ENCODE data around the gene HMCN2. TPM values are rescaled to one million over a fixed set of nuclear protein-coding genes. Genes with fewer than 3 reads are reported as not detected.

The HMCN2 gene
- total and polyA plus RNA-seq, 2 donors (not counting 3 experiments of a cell fraction or from before 2014, with no cell fraction given), result 0.04 to 0.24 TPM

- Histone ChIP-seq H3K4me3 (replicated peaks in 1 of 3; ENCODE audit: insufficient read depth in 1 of 3, low read depth in 1 of 3, low read length in 3 of 3) (no peak overlapping the region), H3K9me1 (replicated peaks; ENCODE audit: control insufficient read depth, extremely low read depth, insufficient read depth, low read length) (no peaks in the 10 kb centered on the region), H3K27ac (ENCODE audit: insufficient read depth, low read depth, low read length) (no peak overlapping the region), H3K4me2 (ENCODE audit: insufficient read depth, low read length) (no peak overlapping the region), H2AFZ (ENCODE audit: low read depth, low read length) (no peak overlapping the region), H3K27me3 (ENCODE audit: control insufficient read depth in 2 of 2, insufficient read depth in 2 of 2, low read length in 2 of 2) (no peaks in the 10 kb centered on the region), H4K20me1 (replicated peaks; ENCODE audit: control insufficient read depth, extremely low read depth, insufficient read depth, low read length) (no peaks in the 10 kb centered on the region), H3K9me3 (replicated peaks; ENCODE audit: control insufficient read depth, insufficient read depth, low read length) (no peaks in the 10 kb centered on the region), H3K9ac (replicated peaks; ENCODE audit: extremely low read depth, insufficient read depth, low read length) (no peak overlapping the region), H3K79me2 (ENCODE audit: control insufficient read depth, insufficient read depth, low read length) (no peaks in the 10 kb centered on the region), H3K4me1 (ENCODE audit: control insufficient read depth, extremely low read depth, insufficient read depth, low read length) (peaks cover 3% of the 10 kb centered on the region), H3K36me3 (ENCODE audit: control insufficient read depth in 2 of 2, extremely low read depth in 1 of 2, insufficient read depth in 2 of 2, low read length in 2 of 2) (no peaks in the 10 kb centered on the region)
- dilution Hi-C loops (cut with MboI; ENCODE audit: extremely low pct_ligation_motif_present, low sequenced_read_pairs) (no loop called here), intact Hi-C loops (cut with micrococcal nuclease) (loop anchor here (10.0 kb wide), 1 partner anchor 355 kb away; no protein-coding TSS in a partner anchor)
- no peak for FAIRE-seq
- ChIA-PET POLR2A (no interaction called here), CTCF (interaction anchor here (0.6 to 1.7 kb wide), 2 partner anchors 132 to 757 kb away, joined by 3 to 8 read pairs; no protein-coding TSS in a partner anchor)
- no TSS peak for BruUV-seq (replicated peaks)
- DNase-seq (ENCODE audit: low read depth, low spot score), result no peak
- no peak for TF ChIP-seq GATA2 (IDR thresholded peaks at IDR 0.05; ENCODE audit: insufficient read depth, insufficient read length, low read depth, low read length)
- TF ChIP-seq EZH2 (IDR thresholded peaks at IDR 0.05; ENCODE audit: borderline replicate concordance, low read depth, low read length, severe bottlenecking), result no peak
- TF ChIP-seq MAX (IDR thresholded peaks at IDR 0.05; ENCODE audit: insufficient read depth, insufficient read length), result no peak
- TF ChIP-seq POLR2A (IDR thresholded peaks at IDR 0.05; ENCODE audit: low read depth, low read length), result no peak
- TF ChIP-seq FOS (IDR thresholded peaks at IDR 0.05; ENCODE audit: borderline replicate concordance, insufficient read depth, low read length), result no peak
- TF ChIP-seq CTCF (IDR thresholded peaks at IDR 0.05; ENCODE audit: extremely low read depth in 1 of 2, insufficient read depth in 1 of 2, low read depth in 1 of 2, low read length in 2 of 2), result no peak
- TF ChIP-seq MYC (IDR thresholded peaks at IDR 0.05; ENCODE audit: low read depth, low read length), result no peak
- TF ChIP-seq JUN (IDR thresholded peaks at IDR 0.05; ENCODE audit: borderline replicate concordance, insufficient read depth, insufficient read length, low read depth), result no peak
- no peak for TF ChIP-seq POLR2AphosphoS5 (IDR thresholded peaks at IDR 0.05; ENCODE audit: insufficient read depth, low read depth, low read length)
Observed at GRCh38 chr9:130239741-130240241, 25.8 kb upstream of the HMCN2 start.
